Measurements from ENCODE around the gene LIFR.

LIFR gene

DNA sequence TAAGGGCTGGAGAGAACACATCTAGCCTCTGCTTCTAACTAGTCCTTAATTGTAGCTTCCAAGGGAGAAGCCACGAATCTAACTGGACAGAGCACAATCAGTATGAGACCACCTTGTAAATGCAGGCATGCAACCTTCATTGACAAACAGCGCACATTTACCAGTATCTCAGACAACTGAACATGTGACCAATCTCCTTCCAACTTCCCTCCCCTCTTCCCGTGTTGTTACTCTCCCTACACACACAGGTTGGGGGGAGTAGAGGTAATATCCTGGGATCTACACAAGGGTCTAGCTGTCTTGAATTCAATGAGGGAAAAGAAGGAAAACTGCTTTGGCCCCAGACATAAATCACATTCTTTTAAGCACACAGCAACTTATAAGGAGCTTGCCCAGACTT lies 77.6 kb downstream of the LIFR start:
- TF ChIP-seq, protein P1, sequence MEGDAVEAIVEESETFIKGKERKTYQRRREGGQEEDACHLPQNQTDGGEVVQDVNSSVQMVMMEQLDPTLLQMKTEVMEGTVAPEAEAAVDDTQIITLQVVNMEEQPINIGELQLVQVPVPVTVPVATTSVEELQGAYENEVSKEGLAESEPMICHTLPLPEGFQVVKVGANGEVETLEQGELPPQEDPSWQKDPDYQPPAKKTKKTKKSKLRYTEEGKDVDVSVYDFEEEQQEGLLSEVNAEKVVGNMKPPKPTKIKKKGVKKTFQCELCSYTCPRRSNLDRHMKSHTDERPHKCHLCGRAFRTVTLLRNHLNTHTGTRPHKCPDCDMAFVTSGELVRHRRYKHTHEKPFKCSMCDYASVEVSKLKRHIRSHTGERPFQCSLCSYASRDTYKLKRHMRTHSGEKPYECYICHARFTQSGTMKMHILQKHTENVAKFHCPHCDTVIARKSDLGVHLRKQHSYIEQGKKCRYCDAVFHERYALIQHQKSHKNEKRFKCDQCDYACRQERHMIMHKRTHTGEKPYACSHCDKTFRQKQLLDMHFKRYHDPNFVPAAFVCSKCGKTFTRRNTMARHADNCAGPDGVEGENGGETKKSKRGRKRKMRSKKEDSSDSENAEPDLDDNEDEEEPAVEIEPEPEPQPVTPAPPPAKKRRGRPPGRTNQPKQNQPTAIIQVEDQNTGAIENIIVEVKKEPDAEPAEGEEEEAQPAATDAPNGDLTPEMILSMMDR (IDR thresholded peaks at IDR 0.05; ENCODE audit: control extremely low read depth, extremely low read depth, low read depth, missing control alignments): no peak
- ChIA-PET POLR2A (no interaction called here), CTCF (interaction anchor here (1.2 kb wide), 1 partner anchor 37 kb away, joined by 3 read pairs; no protein-coding TSS in a partner anchor)
- DNase-seq (ENCODE audit: extremely low spot score): no peak

DNA sequence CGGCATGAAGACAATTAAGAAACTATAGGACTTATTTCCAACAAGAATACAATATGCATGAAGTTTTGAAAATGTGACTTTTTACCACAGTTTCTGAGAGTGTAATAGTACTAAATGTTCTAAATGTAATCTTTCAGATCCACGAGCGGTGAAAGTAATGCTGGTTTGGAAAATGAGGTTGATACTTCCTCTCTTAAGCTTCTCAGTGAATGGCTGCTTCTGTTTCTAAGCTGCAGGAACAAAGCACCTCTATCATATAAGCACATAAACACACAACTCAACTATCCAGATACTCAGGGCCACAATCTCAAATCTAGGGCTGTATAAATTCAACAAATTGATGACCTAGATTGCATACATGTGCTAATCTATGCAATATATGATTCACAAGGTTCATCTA lies 78.3 kb downstream of the LIFR start:
- ChIA-PET CTCF (interaction anchor here (1.0 to 1.2 kb wide), 2 partner anchors 13 to 36 kb away, joined by 3 read pairs; no protein-coding TSS in a partner anchor), POLR2A (no interaction called here)
- no peak for DNase-seq (ENCODE audit: extremely low spot score)
- TF ChIP-seq, protein P1 (IDR thresholded peaks at IDR 0.05; ENCODE audit: control extremely low read depth, extremely low read depth, low read depth, missing control alignments): no peak

DNA sequence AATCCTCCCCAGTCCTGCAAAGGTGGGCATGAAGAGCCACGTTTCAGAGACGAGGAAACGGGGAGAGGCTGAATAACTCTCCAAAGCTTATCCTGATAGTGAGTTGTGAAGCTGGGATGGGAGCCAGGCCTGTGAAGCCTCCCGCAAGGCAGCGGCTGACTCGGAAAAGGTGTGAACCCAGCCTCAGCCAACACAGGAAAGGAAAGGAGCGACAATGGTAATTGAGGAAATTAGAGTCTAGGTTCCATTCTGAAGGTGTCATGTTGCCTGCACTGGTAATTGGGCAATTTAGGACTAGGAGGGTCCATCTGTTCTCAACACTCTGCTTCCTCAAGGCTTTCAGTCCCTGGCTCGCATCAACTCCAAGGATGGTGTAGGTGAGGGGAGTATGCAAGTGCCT lies 83.4 kb downstream of the LIFR start:
- ChIA-PET CTCF (no interaction called here), POLR2A (no interaction called here)
- TF ChIP-seq, protein P1 (IDR thresholded peaks at IDR 0.05; ENCODE audit: control extremely low read depth, extremely low read depth, low read depth, missing control alignments): no peak
- no peak for DNase-seq (ENCODE audit: extremely low spot score)

DNA sequence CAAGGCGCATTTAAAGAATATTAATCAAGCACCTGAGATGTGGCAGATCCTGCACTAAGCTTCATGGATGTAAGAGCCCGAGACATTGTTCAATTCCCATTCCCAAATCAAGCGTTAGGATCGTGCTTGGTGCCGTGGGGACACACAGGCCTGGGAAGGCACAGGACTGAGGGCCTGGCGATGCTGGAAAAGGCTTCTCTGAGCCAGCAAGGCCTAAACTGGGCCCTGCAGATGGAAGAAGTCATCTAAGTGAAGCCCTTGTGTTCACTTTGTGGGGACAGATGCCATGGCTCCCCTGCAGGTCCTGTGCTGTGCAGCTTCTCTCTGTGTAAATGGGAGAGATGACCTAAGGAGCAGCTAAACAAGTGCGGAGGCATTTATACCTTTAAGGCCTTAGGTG lies 83.9 kb downstream of the LIFR start:
- TF ChIP-seq, protein P1 (IDR thresholded peaks at IDR 0.05; ENCODE audit: control extremely low read depth, extremely low read depth, low read depth, missing control alignments): no peak
- no peak for DNase-seq (ENCODE audit: extremely low spot score)
- POLR2A ChIA-PET: no interaction called here
- CTCF ChIA-PET: no interaction called here

DNA sequence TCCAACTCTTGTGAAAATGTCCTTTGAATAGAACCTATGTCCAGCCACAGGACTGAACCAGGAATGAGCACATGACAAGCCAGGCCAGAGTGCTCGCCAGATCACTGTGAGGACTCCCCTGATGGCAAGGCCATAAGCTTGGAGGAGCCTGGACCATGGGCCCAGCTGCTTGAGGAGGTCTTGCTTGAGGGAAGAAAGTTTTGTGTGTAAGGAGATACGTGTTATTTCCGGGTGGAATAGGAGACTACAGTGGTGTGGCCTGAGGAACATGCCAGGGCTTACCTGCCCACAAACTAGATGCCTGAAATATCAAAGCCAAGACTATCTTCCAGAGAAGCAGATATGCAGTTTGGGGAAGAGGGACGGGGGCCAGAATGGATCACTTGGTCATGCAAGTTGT lies 84.7 kb downstream of the LIFR start:
- POLR2A ChIA-PET: no interaction called here
- CTCF ChIA-PET: no interaction called here
- TF ChIP-seq, protein P1 (IDR thresholded peaks at IDR 0.05; ENCODE audit: control extremely low read depth, extremely low read depth, low read depth, missing control alignments): no peak
- no peak for DNase-seq (ENCODE audit: extremely low spot score)

DNA sequence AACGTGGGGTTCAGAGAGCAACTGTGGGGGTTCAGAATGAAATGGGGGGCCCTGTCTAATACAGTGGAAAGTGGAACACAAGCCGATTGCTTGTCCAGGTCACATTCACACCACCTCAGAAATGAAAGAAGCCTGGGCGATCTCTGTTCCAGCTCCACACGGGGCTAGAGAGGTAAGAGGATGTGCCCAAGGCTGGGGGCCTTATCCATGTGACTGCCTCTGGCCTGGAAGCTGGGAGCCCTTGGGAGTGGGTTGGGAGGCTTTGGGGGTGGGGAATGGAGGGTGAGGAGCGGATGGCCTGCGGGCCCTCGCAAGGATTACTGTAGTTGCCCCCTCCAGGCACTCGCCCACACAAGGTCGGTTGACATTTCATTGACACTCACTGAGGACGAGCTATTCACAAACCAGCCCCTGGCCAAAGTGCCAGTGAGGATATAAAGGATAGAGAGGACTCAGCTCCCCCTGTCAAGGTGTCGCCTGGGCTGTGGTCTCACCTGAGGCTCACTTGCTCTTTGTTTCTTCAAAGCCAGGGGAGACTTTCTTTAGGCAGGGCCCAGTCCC lies 86.7 kb downstream of the LIFR start:
- POLR2A ChIA-PET: no interaction called here
- TF ChIP-seq, protein P1 (IDR thresholded peaks at IDR 0.05; ENCODE audit: control extremely low read depth, extremely low read depth, low read depth, missing control alignments): no peak
- DNase-seq (ENCODE audit: extremely low spot score): no peak
- CTCF ChIA-PET: interaction anchor here (1.5 to 3.2 kb wide), 2 partner anchors 25 to 28 kb away, joined by 3 to 16 read pairs; no protein-coding TSS in a partner anchor

Data from GM10248 (cell line).